Mucosa of descending colon (tissue), 3 donors: ENCODE measurements around the gene EXOC6B. TPM values are rescaled to one million over a fixed set of nuclear protein-coding genes. Genes with fewer than 3 reads are reported as not detected.
A peak's percentile ranks its signal among the peaks of the same experiment; 100 is the strongest.

Experiments
- ATAC-seq: fragments of 200-7000 bp; cut with Tn5 transposase; one replicate; pipeline ENCODE4 v1.9.1; 2020; ENCODE audit warnings: mild to moderate bottlenecking, moderate library complexity
- DNase-seq, 3 donors: peaks; one replicate each; pipeline ENCODE4 v3.0.0-alpha.2; 2020
- H3K36me3 ChIP-seq: fragments of 200-600 bp; one replicate; pipeline ENCODE4 v1.8.0; 2021; ENCODE audit warnings: low read depth, mild to moderate bottlenecking
- H3K4me1 ChIP-seq: fragments of 200-600 bp; one replicate; pipeline ENCODE4 v1.8.0; 2021; ENCODE audit warnings: low read depth, mild to moderate bottlenecking
- H3K4me3 ChIP-seq: fragments of 200-600 bp; one replicate; pipeline ENCODE4 v1.8.0; 2021; ENCODE audit warnings: mild to moderate bottlenecking
- H3K9me3 ChIP-seq: fragments of 200-600 bp; one replicate; pipeline ENCODE4 v1.8.0; 2021; ENCODE audit warnings: mild to moderate bottlenecking
- intact Hi-C, 2 donors: fragments of 100-400 bp; cut with DNase I in 1 of 2; cut with micrococcal nuclease in 1 of 2; formaldehyde crosslinking; loops; one replicate each; pipeline versions ENCODE4 v1.11.0 to v1.11.1; 2022; cut with DNase I, micrococcal nuclease
- total RNA-seq, 3 donors: library from RNA; stranded (reverse); fragmentation: NEBNext Ultra II Directional in 2 of 3; extraction: Animal tissue kit (Norgen Biotek cat#: 25700) in 2 of 3; gene quantifications; one replicate each; pipeline versions ENCODE4 v1.2.1 to v1.2.4, GENCODE V29; 2021 to 2023
- TF ChIP-seq, protein P1 (sequence below): fragments of 200-600 bp; IDR thresholded peaks from one replicate; pipeline ENCODE4 v1.8.0; 2022; ENCODE audit warnings: antibody characterized with exemption, mild to moderate bottlenecking
- donor health status: DM: no; HTN: no; CAD: no; lungs with moderate emphysema.
- donor health status: DM: no; HTN: no; CAD: no.
- donor health status: DM: no; HTN: yes; CAD: no.

Gene EXOC6B
- total RNA-seq, 3 donors from 2014 or later: 19.4 to 52.4 (median 28.8) TPM

GRCh38 chr2:72274380-72274797 lies 551.4 kb downstream of the EXOC6B start:
- DNase-seq (no peak), ATAC-seq (peak; percentile 32)
- TF ChIP-seq, protein P1, sequence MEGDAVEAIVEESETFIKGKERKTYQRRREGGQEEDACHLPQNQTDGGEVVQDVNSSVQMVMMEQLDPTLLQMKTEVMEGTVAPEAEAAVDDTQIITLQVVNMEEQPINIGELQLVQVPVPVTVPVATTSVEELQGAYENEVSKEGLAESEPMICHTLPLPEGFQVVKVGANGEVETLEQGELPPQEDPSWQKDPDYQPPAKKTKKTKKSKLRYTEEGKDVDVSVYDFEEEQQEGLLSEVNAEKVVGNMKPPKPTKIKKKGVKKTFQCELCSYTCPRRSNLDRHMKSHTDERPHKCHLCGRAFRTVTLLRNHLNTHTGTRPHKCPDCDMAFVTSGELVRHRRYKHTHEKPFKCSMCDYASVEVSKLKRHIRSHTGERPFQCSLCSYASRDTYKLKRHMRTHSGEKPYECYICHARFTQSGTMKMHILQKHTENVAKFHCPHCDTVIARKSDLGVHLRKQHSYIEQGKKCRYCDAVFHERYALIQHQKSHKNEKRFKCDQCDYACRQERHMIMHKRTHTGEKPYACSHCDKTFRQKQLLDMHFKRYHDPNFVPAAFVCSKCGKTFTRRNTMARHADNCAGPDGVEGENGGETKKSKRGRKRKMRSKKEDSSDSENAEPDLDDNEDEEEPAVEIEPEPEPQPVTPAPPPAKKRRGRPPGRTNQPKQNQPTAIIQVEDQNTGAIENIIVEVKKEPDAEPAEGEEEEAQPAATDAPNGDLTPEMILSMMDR: no peak

GRCh38 chr2:72273384-72273783 lies 552.4 kb downstream of the EXOC6B start:
- TF ChIP-seq, protein P1: no peak
- no peak overlapping the region for H3K4me3 ChIP-seq
- no peaks in the 10 kb centered on the region for H3K9me3 ChIP-seq
- peaks cover 44% of the 10 kb centered on the region for H3K4me1 ChIP-seq
- H3K36me3 ChIP-seq: no peaks in the 10 kb centered on the region
- ATAC-seq: peak; percentile 49
- intact Hi-C loops: no loop called here
- DNase-seq: no peak

More at GRCh38 chr2:72274380-72274797, 551.4 kb downstream of the EXOC6B start:
- Histone ChIP-seq H3K9me3 (no peaks in the 10 kb centered on the region), H3K4me3 (no peak overlapping the region), H3K4me1 (peaks cover 44% of the 10 kb centered on the region), H3K36me3 (no peaks in the 10 kb centered on the region)
- intact Hi-C loops: no loop called here

DNA sequence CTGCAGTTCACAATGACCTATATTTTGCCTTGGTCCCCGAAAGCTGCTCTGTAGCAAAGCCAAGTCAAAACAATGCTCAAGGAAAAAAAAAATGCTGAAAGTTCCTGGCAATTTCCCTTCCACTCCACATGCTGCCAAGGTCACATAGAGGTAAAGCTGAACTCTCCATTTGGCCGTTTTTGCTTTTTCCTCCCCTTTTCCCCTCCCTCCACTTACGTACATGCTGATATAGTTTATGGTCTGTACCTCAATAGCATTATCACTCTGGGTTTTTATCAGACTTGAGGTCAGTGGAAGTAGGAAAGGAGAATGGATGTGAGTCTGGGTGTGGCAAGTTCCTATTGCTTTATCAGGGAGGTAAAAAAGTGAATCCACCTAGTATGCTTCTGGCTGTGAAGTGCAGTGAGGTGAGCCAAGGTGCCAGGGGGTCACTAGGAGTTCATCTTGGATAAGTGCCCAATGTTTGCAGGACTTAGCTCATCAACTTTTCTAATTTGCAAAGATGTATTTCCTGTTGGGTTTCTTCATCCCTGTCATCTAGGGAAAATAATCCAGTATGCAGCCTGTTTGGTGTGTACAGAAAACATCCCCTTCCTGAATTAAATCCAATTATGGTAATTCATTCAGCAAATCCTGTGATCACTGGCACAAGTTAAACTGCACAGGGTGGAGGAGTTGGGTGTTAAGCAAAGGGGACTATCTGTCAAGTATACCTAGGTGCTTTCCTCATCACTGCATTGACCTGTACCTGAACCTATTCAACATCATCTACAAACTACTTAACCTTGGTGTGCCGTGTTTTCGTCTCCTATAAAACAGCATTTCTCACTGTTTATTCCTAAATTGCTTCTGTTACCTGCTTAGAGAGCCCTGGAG lies 553.8 kb downstream of the EXOC6B start:
- H3K9me3 ChIP-seq: no peaks in the 10 kb centered on the region
- peaks cover 44% of the 10 kb centered on the region for H3K4me1 ChIP-seq
- peak; percentile 84 for ATAC-seq
- peak in 2 of 3 donors; percentile 56 to 71 for DNase-seq
- TF ChIP-seq, protein P1: no peak
- H3K4me3 ChIP-seq: no peak overlapping the region
- intact Hi-C loops: no loop called here
- no peaks in the 10 kb centered on the region for H3K36me3 ChIP-seq

DNA sequence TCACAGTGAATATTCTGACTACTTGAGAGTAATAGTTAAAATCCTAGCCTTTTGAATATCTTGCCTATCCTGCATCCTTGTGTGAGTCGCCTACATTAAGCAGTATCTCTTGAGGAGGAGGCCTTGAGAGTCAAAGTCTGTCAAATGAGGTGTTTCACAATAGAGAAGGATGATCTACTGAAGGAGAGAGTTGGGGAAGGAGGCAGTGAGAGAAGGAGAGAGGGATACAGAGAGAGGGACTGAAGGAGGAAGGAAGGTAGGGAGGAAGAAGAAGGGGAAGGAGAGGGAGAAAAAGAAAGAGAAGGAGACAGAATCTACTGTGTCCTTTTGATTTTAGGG lies 554.6 kb downstream of the EXOC6B start:
- H3K36me3 ChIP-seq: no peaks in the 10 kb centered on the region
- H3K4me1 ChIP-seq: peaks cover 44% of the 10 kb centered on the region
- no peaks in the 10 kb centered on the region for H3K9me3 ChIP-seq
- ATAC-seq (no peak), DNase-seq (no peak)
- TF ChIP-seq, protein P1: no peak
- H3K4me3 ChIP-seq: no peak overlapping the region
- intact Hi-C loops: no loop called here

- DNase-seq (no peak), ATAC-seq (no peak)
- TF ChIP-seq, protein P1: no peak
- no peaks in the 10 kb centered on the region for H3K9me3 ChIP-seq
- no peak overlapping the region for H3K4me3 ChIP-seq
- intact Hi-C loops: no loop called here
- H3K4me1 ChIP-seq: peaks cover 42% of the 10 kb centered on the region
- no peaks in the 10 kb centered on the region for H3K36me3 ChIP-seq
These were observed 555.1 kb downstream of the EXOC6B start for GRCh38 chr2:72270556-72271275.
